ENCODE data around the gene PVALEF.
A peak's percentile ranks its signal among the peaks of the same experiment; 100 is the strongest.
"Not testable (repeated sequence)": the region's sequence is repeated elsewhere in the genome, so short reads cannot be mapped to it uniquely, and the experiment has no call there.

PVALEF gene

GRCh38 chr17:81218459-81218858, 53.2 kb downstream of the PVALEF start:
- TF ChIP-seq POLR2AphosphoS5 (IDR thresholded peaks at IDR 0.05; ENCODE audit: low read depth, low read length) = no peak
- no peak for TF ChIP-seq PAX5 (IDR thresholded peaks at IDR 0.05; ENCODE audit: insufficient read depth, low read length, severe bottlenecking)
- no peak for TF ChIP-seq SPI1 (IDR thresholded peaks at IDR 0.05; ENCODE audit: low read depth, low read length)
- TF ChIP-seq POLR2A (IDR thresholded peaks at IDR 0.05; ENCODE audit: low read depth, low read length) = no peak
- TF ChIP-seq TAF1 (IDR thresholded peaks at IDR 0.05; ENCODE audit: low read depth, low read length) = no peak
- no peak for TF ChIP-seq POU2F2 (IDR thresholded peaks at IDR 0.05; ENCODE audit: low read depth, low read length)
- DNase-seq (ENCODE audit: insufficient read length, low spot score) = no peak
- no peak for FAIRE-seq

GRCh38 chr17:81218991-81219390, 53.7 kb downstream of the PVALEF start:
- TF ChIP-seq POLR2A (IDR thresholded peaks at IDR 0.05; ENCODE audit: low read depth, low read length) (no peak), PAX5 (IDR thresholded peaks at IDR 0.05; ENCODE audit: insufficient read depth, low read length, severe bottlenecking) (no peak), TAF1 (IDR thresholded peaks at IDR 0.05; ENCODE audit: low read depth, low read length) (no peak), POU2F2 (IDR thresholded peaks at IDR 0.05; ENCODE audit: low read depth, low read length) (no peak), SPI1 (IDR thresholded peaks at IDR 0.05; ENCODE audit: low read depth, low read length) (no peak), POLR2AphosphoS5 (IDR thresholded peaks at IDR 0.05; ENCODE audit: low read depth, low read length) (no peak)
- DNase-seq (ENCODE audit: insufficient read length, low spot score) (no peak), FAIRE-seq (no peak)

- FAIRE-seq (no peak), DNase-seq (ENCODE audit: insufficient read length, low spot score) (no peak)
- TF ChIP-seq TAF1 (IDR thresholded peaks at IDR 0.05; ENCODE audit: low read depth, low read length) (no peak), POLR2AphosphoS5 (IDR thresholded peaks at IDR 0.05; ENCODE audit: low read depth, low read length) (no peak), PAX5 (IDR thresholded peaks at IDR 0.05; ENCODE audit: insufficient read depth, low read length, severe bottlenecking) (no peak), POLR2A (IDR thresholded peaks at IDR 0.05; ENCODE audit: low read depth, low read length) (no peak), SPI1 (IDR thresholded peaks at IDR 0.05; ENCODE audit: low read depth, low read length) (no peak), POU2F2 (IDR thresholded peaks at IDR 0.05; ENCODE audit: low read depth, low read length) (no peak)
Measured at GRCh38 chr17:81219476-81220180, 54.3 kb downstream of the PVALEF start.

- DNase-seq (ENCODE audit: insufficient read length, low spot score) (no peak), FAIRE-seq (no peak)
- no peak for TF ChIP-seq POU2F2 (IDR thresholded peaks at IDR 0.05; ENCODE audit: low read depth, low read length)
- TF ChIP-seq SPI1 (IDR thresholded peaks at IDR 0.05; ENCODE audit: low read depth, low read length) = no peak
Measured at GRCh38 chr17:81221371-81221841, 56.1 kb downstream of the PVALEF start.

GRCh38 chr17:81221842-81222619, 56.7 kb downstream of the PVALEF start:
- TF ChIP-seq POLR2AphosphoS5 (IDR thresholded peaks at IDR 0.05; ENCODE audit: low read depth, low read length) (no peak), PAX5 (IDR thresholded peaks at IDR 0.05; ENCODE audit: insufficient read depth, low read length, severe bottlenecking) (no peak), POU2F2 (IDR thresholded peaks at IDR 0.05; ENCODE audit: low read depth, low read length) (no peak), SPI1 (IDR thresholded peaks at IDR 0.05; ENCODE audit: low read depth, low read length) (no peak), TAF1 (IDR thresholded peaks at IDR 0.05; ENCODE audit: low read depth, low read length) (no peak), POLR2A (IDR thresholded peaks at IDR 0.05; ENCODE audit: low read depth, low read length) (no peak)
- DNase-seq (ENCODE audit: insufficient read length, low spot score) (no peak), FAIRE-seq (no peak)

- DNase-seq (ENCODE audit: insufficient read length, low spot score) (no peak), FAIRE-seq (no peak)
- no peak for TF ChIP-seq POLR2AphosphoS5 (IDR thresholded peaks at IDR 0.05; ENCODE audit: low read depth, low read length)
- no peak for TF ChIP-seq POU2F2 (IDR thresholded peaks at IDR 0.05; ENCODE audit: low read depth, low read length)
- no peak for TF ChIP-seq SPI1 (IDR thresholded peaks at IDR 0.05; ENCODE audit: low read depth, low read length)
- TF ChIP-seq TAF1 (IDR thresholded peaks at IDR 0.05; ENCODE audit: low read depth, low read length) = no peak
- TF ChIP-seq PAX5 (IDR thresholded peaks at IDR 0.05; ENCODE audit: insufficient read depth, low read length, severe bottlenecking) = no peak
- no peak for TF ChIP-seq POLR2A (IDR thresholded peaks at IDR 0.05; ENCODE audit: low read depth, low read length)
Measured at GRCh38 chr17:81222620-81222905, 57.3 kb downstream of the PVALEF start.

GRCh38 chr17:81222906-81223761, 57.8 kb downstream of the PVALEF start, which contains the start of gene CEP131:
TSS of gene CEP131 (minus strand) at chr17:81222965. CDS start at chr17:81220056, 2,909 bp downstream.
- DNase-seq (ENCODE audit: insufficient read length, low spot score) = peak; percentile 100
- peak; percentile 98 for FAIRE-seq
- TF ChIP-seq PAX5 (IDR thresholded peaks at IDR 0.05; ENCODE audit: insufficient read depth, low read length, severe bottlenecking) = peak; percentile 35
- no peak for TF ChIP-seq SPI1 (IDR thresholded peaks at IDR 0.05; ENCODE audit: low read depth, low read length)

GRCh38 chr17:81223762-81224130, 58.4 kb downstream of the PVALEF start:
- TF ChIP-seq POU2F2 (IDR thresholded peaks at IDR 0.05; ENCODE audit: low read depth, low read length) (no peak), POLR2AphosphoS5 (IDR thresholded peaks at IDR 0.05; ENCODE audit: low read depth, low read length) (no peak)
- DNase-seq (ENCODE audit: insufficient read length, low spot score) (no peak), FAIRE-seq (peak; percentile 5)

- FAIRE-seq = peak; percentile 84
- not testable (repeated sequence) for DNase-seq (ENCODE audit: insufficient read length, low spot score)
Measured at GRCh38 chr17:81227630-81228029, 62.3 kb downstream of the PVALEF start.

GRCh38 chr17:81228420-81228819, 63.1 kb downstream of the PVALEF start:
- peak; percentile 56 for DNase-seq (ENCODE audit: insufficient read length, low spot score)
- TF ChIP-seq SPI1 (IDR thresholded peaks at IDR 0.05; ENCODE audit: low read depth, low read length) (peak; percentile 77), POLR2AphosphoS5 (IDR thresholded peaks at IDR 0.05; ENCODE audit: low read depth, low read length) (no peak), PAX5 (IDR thresholded peaks at IDR 0.05; ENCODE audit: insufficient read depth, low read length, severe bottlenecking) (no peak), TAF1 (IDR thresholded peaks at IDR 0.05; ENCODE audit: low read depth, low read length) (no peak), POLR2A (IDR thresholded peaks at IDR 0.05; ENCODE audit: low read depth, low read length) (no peak), POU2F2 (IDR thresholded peaks at IDR 0.05; ENCODE audit: low read depth, low read length) (no peak)
- peak; percentile 85 for FAIRE-seq

Measured in GM12891 (cell line).